Measurements from ENCODE around the gene LRRK2.

Gene LRRK2

GRCh38 chr12:40232602-40233001, 7.8 kb downstream of the LRRK2 start:
- H3K9me3 ChIP-seq (ENCODE audit: insufficient read depth, low read length, severe bottlenecking), result no peaks in the 10 kb centered on the region
- H3K79me2 ChIP-seq (ENCODE audit: insufficient read depth, low read length), result no peaks in the 10 kb centered on the region
- H2AFZ ChIP-seq (ENCODE audit: low read depth, low read length), result no peak overlapping the region
- no peaks in the 10 kb centered on the region for H3K4me1 ChIP-seq (ENCODE audit: insufficient read depth, low read length)
- DNase-seq (no peak), ATAC-seq (ENCODE audit: insufficient read depth, low read depth) (no peak)
- no peaks in the 10 kb centered on the region for H4K20me1 ChIP-seq (ENCODE audit: insufficient read depth, low read length)
- no peaks in the 10 kb centered on the region for H3K36me3 ChIP-seq (ENCODE audit: insufficient read depth, low read length)
- H3K4me3 ChIP-seq (ENCODE audit: low read depth in 1 of 2, low read length in 2 of 2), result no peak overlapping the region
- TF ChIP-seq EZH2 (IDR thresholded peaks at IDR 0.05; ENCODE audit: borderline replicate concordance, low read depth, low read length, severe bottlenecking) (no peak), CTCF (IDR thresholded peaks at IDR 0.05; ENCODE audit: borderline replicate concordance, extremely low read depth, low read length, poor library complexity, severe bottlenecking) (no peak)
- no peak overlapping the region for H3K9ac ChIP-seq (ENCODE audit: low read depth, low read length)
- H3K27me3 ChIP-seq (ENCODE audit: insufficient read depth, low read length, poor library complexity), result no peaks in the 10 kb centered on the region
- no peak overlapping the region for H3K4me2 ChIP-seq (ENCODE audit: insufficient read depth, low read length)
- H3K27ac ChIP-seq (ENCODE audit: low read length), result no peak overlapping the region

GRCh38 chr12:40233741-40234367, 9.1 kb downstream of the LRRK2 start:
- no peaks in the 10 kb centered on the region for H3K79me2 ChIP-seq (ENCODE audit: insufficient read depth, low read length)
- no peak overlapping the region for H3K9ac ChIP-seq (ENCODE audit: low read depth, low read length)
- H2AFZ ChIP-seq (ENCODE audit: low read depth, low read length), result no peak overlapping the region
- ATAC-seq (ENCODE audit: insufficient read depth, low read depth) (no peak), DNase-seq (no peak)
- H3K4me2 ChIP-seq (ENCODE audit: insufficient read depth, low read length), result no peak overlapping the region
- H3K9me3 ChIP-seq (ENCODE audit: insufficient read depth, low read length, severe bottlenecking), result no peaks in the 10 kb centered on the region
- no peak overlapping the region for H3K4me3 ChIP-seq (ENCODE audit: low read depth in 1 of 2, low read length in 2 of 2)
- no peaks in the 10 kb centered on the region for H3K27me3 ChIP-seq (ENCODE audit: insufficient read depth, low read length, poor library complexity)
- H4K20me1 ChIP-seq (ENCODE audit: insufficient read depth, low read length), result no peaks in the 10 kb centered on the region
- no peak overlapping the region for H3K27ac ChIP-seq (ENCODE audit: low read length)
- no peaks in the 10 kb centered on the region for H3K4me1 ChIP-seq (ENCODE audit: insufficient read depth, low read length)
- no peak for TF ChIP-seq CTCF (IDR thresholded peaks at IDR 0.05; ENCODE audit: borderline replicate concordance, extremely low read depth, low read length, poor library complexity, severe bottlenecking)
- TF ChIP-seq EZH2 (IDR thresholded peaks at IDR 0.05; ENCODE audit: borderline replicate concordance, low read depth, low read length, severe bottlenecking), result no peak
- H3K36me3 ChIP-seq (ENCODE audit: insufficient read depth, low read length), result no peaks in the 10 kb centered on the region

- Histone ChIP-seq H3K4me2 (ENCODE audit: insufficient read depth, low read length) (no peak overlapping the region), H3K27ac (ENCODE audit: low read length) (no peak overlapping the region), H3K4me1 (ENCODE audit: insufficient read depth, low read length) (no peaks in the 10 kb centered on the region), H3K79me2 (ENCODE audit: insufficient read depth, low read length) (no peaks in the 10 kb centered on the region), H3K9ac (ENCODE audit: low read depth, low read length) (no peak overlapping the region), H3K36me3 (ENCODE audit: insufficient read depth, low read length) (no peaks in the 10 kb centered on the region), H3K27me3 (ENCODE audit: insufficient read depth, low read length, poor library complexity) (no peaks in the 10 kb centered on the region), H3K9me3 (ENCODE audit: insufficient read depth, low read length, severe bottlenecking) (no peaks in the 10 kb centered on the region), H4K20me1 (ENCODE audit: insufficient read depth, low read length) (no peaks in the 10 kb centered on the region), H3K4me3 (ENCODE audit: low read depth in 1 of 2, low read length in 2 of 2) (no peak overlapping the region), H2AFZ (ENCODE audit: low read depth, low read length) (no peak overlapping the region)
- TF ChIP-seq CTCF (IDR thresholded peaks at IDR 0.05; ENCODE audit: borderline replicate concordance, extremely low read depth, low read length, poor library complexity, severe bottlenecking) (no peak), EZH2 (IDR thresholded peaks at IDR 0.05; ENCODE audit: borderline replicate concordance, low read depth, low read length, severe bottlenecking) (no peak)
- ATAC-seq (ENCODE audit: insufficient read depth, low read depth) (no peak), DNase-seq (no peak)
These were observed 11.6 kb downstream of the LRRK2 start for GRCh38 chr12:40236357-40236850.
